ENCODE data around the gene MFNG.

MFNG gene

GRCh38 chr22:37420686-37421467 is 65.3 kb downstream of the MFNG start:
- DNase-seq = peak; percentile 34

- no peak for DNase-seq
These were observed 66.1 kb downstream of the MFNG start for GRCh38 chr22:37419969-37420685.

GRCh38 chr22:37419370-37419968 is 66.7 kb downstream of the MFNG start:
- no peak for DNase-seq
